ENCODE data around the gene MEIS2.

Gene MEIS2

GRCh38 chr15:37080261-37080921, 20.0 kb downstream of the MEIS2 start:
- Mint-ChIP-seq H3K27ac (no peak overlapping the region), H3K9me3 (no peaks in the 10 kb centered on the region), H3K4me3 (no peak overlapping the region), H3K27me3 (peaks cover 33% of the 10 kb centered on the region), H3K36me3 (ENCODE audit: low read depth) (no peaks in the 10 kb centered on the region), H3K4me1 (ENCODE audit: low read depth) (no peaks in the 10 kb centered on the region)

DNA sequence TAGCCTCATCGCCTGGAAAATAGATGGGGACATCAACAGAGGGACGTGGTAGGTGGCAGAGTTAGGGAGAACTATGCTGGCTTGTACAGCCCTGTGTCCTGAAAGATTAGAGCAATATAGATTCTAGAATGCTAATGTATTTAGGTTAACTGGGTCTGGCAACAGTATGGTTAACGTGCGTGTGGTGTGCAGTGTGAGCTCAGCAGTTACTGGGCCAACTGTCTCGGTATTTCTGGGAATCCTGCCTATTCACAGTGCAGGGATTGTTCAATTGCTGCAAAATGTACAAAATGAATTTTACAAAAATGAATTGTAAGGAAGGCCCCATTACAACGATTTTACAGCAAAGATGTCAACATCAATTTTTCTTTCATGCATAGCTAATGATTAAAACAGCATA, 20.6 kb downstream of the MEIS2 start:
- Mint-ChIP-seq H3K36me3 (ENCODE audit: low read depth) (no peaks in the 10 kb centered on the region), H3K27ac (no peak overlapping the region), H3K27me3 (peaks cover 34% of the 10 kb centered on the region), H3K4me3 (no peak overlapping the region), H3K4me1 (ENCODE audit: low read depth) (no peaks in the 10 kb centered on the region), H3K9me3 (no peaks in the 10 kb centered on the region)

DNA sequence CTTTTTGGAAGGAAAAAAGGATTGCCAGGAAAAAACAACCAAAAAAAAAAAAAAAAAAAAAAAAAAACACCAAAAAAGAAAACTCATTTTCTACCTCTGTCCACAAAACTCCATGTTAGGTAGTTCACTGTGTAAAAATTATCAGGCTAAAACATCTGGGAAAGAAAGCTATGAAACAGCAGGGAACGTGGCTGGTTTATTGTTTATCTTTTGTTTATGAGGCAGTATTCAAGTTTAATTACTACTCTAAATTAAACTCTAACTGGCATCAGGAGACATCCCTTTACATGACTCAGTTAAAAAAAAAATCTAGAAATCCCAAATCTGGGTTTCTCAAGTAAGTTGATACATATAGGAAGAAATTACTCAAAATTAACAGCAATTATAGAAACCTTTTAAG, 21.8 kb downstream of the MEIS2 start:
- no peak overlapping the region for H3K27ac Mint-ChIP-seq

DNA sequence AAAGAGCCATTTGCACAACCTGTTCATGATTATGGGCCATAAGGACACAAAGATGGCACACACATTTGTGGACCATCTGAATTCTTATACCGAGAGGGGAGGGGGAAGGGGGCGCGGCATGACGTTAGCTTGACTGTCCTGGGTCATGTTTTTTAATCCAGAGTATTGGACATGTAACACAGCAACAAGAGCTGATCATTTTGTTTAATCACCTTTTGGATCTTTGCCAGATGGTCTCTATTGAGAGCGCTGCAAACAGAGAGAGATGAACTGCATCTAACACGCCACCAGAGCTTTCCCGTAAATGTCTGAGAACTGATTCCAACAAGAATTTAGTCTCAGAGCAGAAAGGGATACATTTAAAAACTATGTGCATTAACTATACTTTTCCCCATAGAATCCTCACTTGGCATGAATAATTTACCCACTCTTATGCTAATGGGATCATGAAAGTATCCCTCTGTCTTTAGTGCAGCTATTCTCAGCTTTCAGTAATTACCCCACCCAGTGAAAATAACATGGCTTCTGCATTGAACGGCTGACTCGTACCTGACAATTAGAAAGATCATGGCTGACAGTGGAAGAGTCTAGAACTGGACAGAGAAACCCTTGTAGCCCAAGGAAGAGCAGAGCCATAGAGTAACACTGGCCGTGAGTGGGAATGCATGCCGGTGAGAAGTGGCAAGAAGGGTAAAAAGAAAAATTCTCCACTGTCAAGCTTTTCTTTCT, 22.6 kb downstream of the MEIS2 start:
- Mint-ChIP-seq H3K27ac (no peak overlapping the region), H3K27me3 (peaks cover 37% of the 10 kb centered on the region), H3K4me1 (ENCODE audit: low read depth) (no peaks in the 10 kb centered on the region), H3K36me3 (ENCODE audit: low read depth) (no peaks in the 10 kb centered on the region), H3K9me3 (no peaks in the 10 kb centered on the region), H3K4me3 (no peak overlapping the region)

More for the DNA sequence above, 21.8 kb downstream of the MEIS2 start:
- Mint-ChIP-seq H3K27me3 (peaks cover 37% of the 10 kb centered on the region), H3K36me3 (ENCODE audit: low read depth) (no peaks in the 10 kb centered on the region), H3K4me3 (no peak overlapping the region), H3K9me3 (no peaks in the 10 kb centered on the region), H3K4me1 (ENCODE audit: low read depth) (no peaks in the 10 kb centered on the region)

DNA sequence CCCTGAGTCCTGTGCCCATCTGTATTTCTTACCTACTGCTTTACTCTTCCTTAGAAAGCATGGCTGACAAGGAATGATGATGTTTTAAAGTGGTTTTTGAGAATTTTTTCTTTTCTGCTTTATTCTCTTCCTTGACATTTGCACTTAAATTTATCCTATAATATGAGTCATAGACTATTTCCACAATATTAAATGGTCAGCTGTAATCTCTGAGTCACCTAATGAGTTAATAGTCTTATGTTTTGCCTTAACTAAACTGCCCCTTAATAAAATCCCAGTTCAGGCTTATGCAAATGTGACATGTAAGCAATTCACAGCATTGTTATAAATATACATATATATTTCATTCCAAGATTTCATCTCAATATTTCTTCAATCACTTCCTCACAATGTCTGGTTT, 23.8 kb downstream of the MEIS2 start:
- Mint-ChIP-seq H3K27me3 (peaks cover 31% of the 10 kb centered on the region), H3K9me3 (no peaks in the 10 kb centered on the region), H3K27ac (no peak overlapping the region), H3K36me3 (ENCODE audit: low read depth) (no peaks in the 10 kb centered on the region), H3K4me3 (no peak overlapping the region), H3K4me1 (ENCODE audit: low read depth) (no peaks in the 10 kb centered on the region)

DNA sequence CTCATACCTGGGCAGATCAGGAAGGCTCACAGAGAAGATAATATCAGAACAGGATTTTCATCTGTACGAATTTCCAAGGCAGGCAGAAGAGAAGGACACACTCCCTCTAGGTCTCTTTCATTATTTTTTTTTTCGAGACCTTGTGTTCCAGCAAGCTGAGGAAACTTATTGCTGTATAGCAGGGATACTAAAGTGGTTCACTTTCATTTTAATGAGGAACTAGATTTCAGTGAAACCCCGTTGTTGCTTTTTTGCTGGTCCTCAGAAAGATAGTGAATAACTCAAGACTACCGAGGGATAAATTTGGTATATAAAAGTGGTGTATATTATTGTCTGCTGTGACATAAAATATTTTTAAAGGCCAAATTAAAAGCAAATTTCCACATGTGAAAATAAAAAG, 24.6 kb downstream of the MEIS2 start:
- Mint-ChIP-seq H3K9me3 (no peaks in the 10 kb centered on the region), H3K4me1 (ENCODE audit: low read depth) (no peaks in the 10 kb centered on the region), H3K36me3 (ENCODE audit: low read depth) (no peaks in the 10 kb centered on the region), H3K27ac (no peak overlapping the region), H3K27me3 (peaks cover 26% of the 10 kb centered on the region), H3K4me3 (no peak overlapping the region)

GRCh38 chr15:37072181-37072580, 28.2 kb downstream of the MEIS2 start:
- H3K4me3 Mint-ChIP-seq: no peak overlapping the region
- H3K4me1 Mint-ChIP-seq (ENCODE audit: low read depth): no peaks in the 10 kb centered on the region
- H3K9me3 Mint-ChIP-seq: no peaks in the 10 kb centered on the region
- H3K27ac Mint-ChIP-seq: no peak overlapping the region
- no peaks in the 10 kb centered on the region for H3K36me3 Mint-ChIP-seq (ENCODE audit: low read depth)
- H3K27me3 Mint-ChIP-seq: peaks cover 12% of the 10 kb centered on the region

GRCh38 chr15:37071134-37071533, 29.2 kb downstream of the MEIS2 start:
- no peaks in the 10 kb centered on the region for H3K9me3 Mint-ChIP-seq
- peaks cover 6% of the 10 kb centered on the region for H3K27me3 Mint-ChIP-seq
- no peak overlapping the region for H3K27ac Mint-ChIP-seq
- no peaks in the 10 kb centered on the region for H3K4me1 Mint-ChIP-seq (ENCODE audit: low read depth)
- H3K4me3 Mint-ChIP-seq: no peak overlapping the region
- H3K36me3 Mint-ChIP-seq (ENCODE audit: low read depth): no peaks in the 10 kb centered on the region

- Mint-ChIP-seq H3K27ac (no peak overlapping the region), H3K27me3 (peaks cover 6% of the 10 kb centered on the region), H3K36me3 (ENCODE audit: low read depth) (no peaks in the 10 kb centered on the region), H3K9me3 (no peaks in the 10 kb centered on the region), H3K4me1 (ENCODE audit: low read depth) (no peaks in the 10 kb centered on the region), H3K4me3 (no peak overlapping the region)
Measured at GRCh38 chr15:37070686-37071085, 29.7 kb downstream of the MEIS2 start.

DNA sequence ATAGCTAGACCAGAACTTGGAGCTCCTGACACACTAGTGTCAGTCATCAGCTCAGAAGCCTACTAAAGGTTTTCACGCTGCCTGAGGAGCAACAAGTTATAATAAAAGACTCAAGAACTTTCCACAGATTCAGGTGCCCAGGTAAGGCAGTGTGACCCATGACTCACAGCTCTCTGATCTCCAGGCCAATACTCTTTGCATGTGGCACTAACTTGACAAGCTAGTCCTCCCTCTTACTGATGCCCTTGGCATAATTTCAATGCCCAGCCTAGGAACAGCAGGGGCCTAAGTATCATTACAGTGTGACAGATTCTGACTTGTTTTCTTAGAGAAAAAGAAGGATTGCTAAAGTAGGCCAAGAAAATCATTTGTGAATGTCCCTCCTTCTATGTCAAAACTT, 38.4 kb downstream of the MEIS2 start:
- H3K27ac Mint-ChIP-seq: no peak overlapping the region
- H3K27me3 Mint-ChIP-seq: peaks cover 10% of the 10 kb centered on the region
- no peaks in the 10 kb centered on the region for H3K36me3 Mint-ChIP-seq (ENCODE audit: low read depth)
- no peaks in the 10 kb centered on the region for H3K9me3 Mint-ChIP-seq
- no peaks in the 10 kb centered on the region for H3K4me1 Mint-ChIP-seq (ENCODE audit: low read depth)
- H3K4me3 Mint-ChIP-seq: no peak overlapping the region

DNA sequence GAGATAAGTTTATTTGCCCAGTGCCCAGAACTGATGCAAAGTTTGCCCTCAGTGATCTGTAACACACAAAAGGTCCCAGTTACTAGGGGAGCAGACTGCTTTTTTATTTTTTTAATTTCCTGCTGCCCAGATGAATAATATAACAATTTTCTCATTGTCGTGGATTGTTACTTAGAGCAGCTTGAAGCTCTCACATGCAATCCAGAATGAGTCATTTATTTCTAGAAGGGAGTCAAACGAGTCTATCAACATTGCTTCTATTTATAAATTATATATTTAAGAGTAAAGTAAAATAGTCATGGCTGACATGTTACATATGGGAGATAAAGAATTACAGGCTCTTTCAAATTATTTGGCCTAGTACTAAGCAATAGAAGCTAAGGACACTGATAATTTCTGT, 41.3 kb downstream of the MEIS2 start:
- H3K9me3 Mint-ChIP-seq: no peaks in the 10 kb centered on the region
- H3K4me3 Mint-ChIP-seq: no peak overlapping the region
- peaks cover 10% of the 10 kb centered on the region for H3K27me3 Mint-ChIP-seq
- no peaks in the 10 kb centered on the region for H3K36me3 Mint-ChIP-seq (ENCODE audit: low read depth)
- no peak overlapping the region for H3K27ac Mint-ChIP-seq
- no peaks in the 10 kb centered on the region for H3K4me1 Mint-ChIP-seq (ENCODE audit: low read depth)

DNA sequence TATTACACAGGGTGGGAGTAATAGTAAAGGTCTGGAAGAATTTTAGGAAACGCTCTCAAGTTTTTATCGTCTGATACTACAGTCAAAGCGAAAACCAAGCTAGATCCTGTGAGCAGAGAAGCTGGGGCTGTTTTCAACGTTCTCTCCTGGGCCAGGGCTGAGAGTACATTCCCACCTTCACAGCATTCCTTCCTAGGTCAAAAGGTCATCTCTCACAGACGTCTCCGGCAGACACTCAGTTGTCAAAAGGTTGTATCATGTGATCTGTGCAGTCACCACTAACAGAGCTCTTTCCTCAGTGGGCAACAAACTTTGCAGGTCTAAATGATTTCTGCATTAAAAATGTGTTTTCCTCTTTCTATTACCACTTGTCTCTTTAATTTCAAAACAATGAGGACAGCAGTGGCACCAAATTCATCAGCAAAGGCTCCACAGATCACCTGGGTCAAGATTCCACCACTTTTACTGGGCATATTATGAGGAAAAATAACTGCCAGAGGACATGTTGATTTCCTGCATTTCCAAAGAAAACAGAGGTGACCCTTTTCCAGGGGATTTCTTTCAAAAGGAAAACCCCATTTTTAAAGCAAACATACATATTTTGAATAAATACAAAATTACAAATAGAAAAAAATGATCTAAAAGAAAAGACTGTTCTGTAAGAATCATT, 41.9 kb downstream of the MEIS2 start:
- Mint-ChIP-seq H3K36me3 (ENCODE audit: low read depth) (no peaks in the 10 kb centered on the region), H3K9me3 (no peaks in the 10 kb centered on the region), H3K4me3 (no peak overlapping the region), H3K27me3 (peaks cover 10% of the 10 kb centered on the region), H3K27ac (no peak overlapping the region), H3K4me1 (ENCODE audit: low read depth) (no peaks in the 10 kb centered on the region)

- no peak overlapping the region for H3K27ac Mint-ChIP-seq
- no peaks in the 10 kb centered on the region for H3K36me3 Mint-ChIP-seq (ENCODE audit: low read depth)
- H3K4me3 Mint-ChIP-seq: no peak overlapping the region
- peaks cover 7% of the 10 kb centered on the region for H3K27me3 Mint-ChIP-seq
- H3K4me1 Mint-ChIP-seq (ENCODE audit: low read depth): no peaks in the 10 kb centered on the region
- no peaks in the 10 kb centered on the region for H3K9me3 Mint-ChIP-seq
Measured at GRCh38 chr15:37057831-37058230, 42.5 kb downstream of the MEIS2 start.

- H3K36me3 Mint-ChIP-seq (ENCODE audit: low read depth): no peaks in the 10 kb centered on the region
- H3K9me3 Mint-ChIP-seq: no peaks in the 10 kb centered on the region
- peaks cover 3% of the 10 kb centered on the region for H3K27me3 Mint-ChIP-seq
- no peak overlapping the region for H3K4me3 Mint-ChIP-seq
- no peaks in the 10 kb centered on the region for H3K4me1 Mint-ChIP-seq (ENCODE audit: low read depth)
- no peak overlapping the region for H3K27ac Mint-ChIP-seq
Measured at GRCh38 chr15:37057256-37057655, 43.1 kb downstream of the MEIS2 start.

Data from stimulated activated naive CD8-positive, alpha-beta T cell treated with anti-CD3 and anti-CD28 coated beads, Interleukin-15, Interleukin-2, amounts not matched to agents 100 ng/mL and 50 ng/mL, for 24 hours (primary cell).